Epithelial cell of proximal tubule (primary cell): ENCODE data around the gene MAOB. TPM values are rescaled to one million over a fixed set of nuclear protein-coding genes. Genes with fewer than 3 reads are reported as not detected.

Experiments used
- DNase-seq: peaks from one replicate; pipeline ENCODE4 v3.0.0-alpha.2; 2011; ENCODE audit warnings: low read depth
- H3K4me3 ChIP-seq: 2 replicates; pipeline ENCODE4 v1.5.1; 2011; ENCODE audit warnings: low read depth, mild to moderate bottlenecking, low read length
- total RNA-seq: library from RNA; depleted of rRNA; stranded (reverse); fragments of >200 nt; gene quantifications from 2 replicates; pipeline ENCODE4 v1.2.3, GENCODE V29; 2015
- TF ChIP-seq, protein P1 (sequence below): conservative IDR thresholded peaks from 2 replicates; pipeline ENCODE4 v1.5.1; 2012; ENCODE audit warnings: low read depth, mild to moderate bottlenecking, low read length

Gene MAOB
- total RNA-seq, 1 donor from 2014 or later = 1.9 TPM

DNA sequence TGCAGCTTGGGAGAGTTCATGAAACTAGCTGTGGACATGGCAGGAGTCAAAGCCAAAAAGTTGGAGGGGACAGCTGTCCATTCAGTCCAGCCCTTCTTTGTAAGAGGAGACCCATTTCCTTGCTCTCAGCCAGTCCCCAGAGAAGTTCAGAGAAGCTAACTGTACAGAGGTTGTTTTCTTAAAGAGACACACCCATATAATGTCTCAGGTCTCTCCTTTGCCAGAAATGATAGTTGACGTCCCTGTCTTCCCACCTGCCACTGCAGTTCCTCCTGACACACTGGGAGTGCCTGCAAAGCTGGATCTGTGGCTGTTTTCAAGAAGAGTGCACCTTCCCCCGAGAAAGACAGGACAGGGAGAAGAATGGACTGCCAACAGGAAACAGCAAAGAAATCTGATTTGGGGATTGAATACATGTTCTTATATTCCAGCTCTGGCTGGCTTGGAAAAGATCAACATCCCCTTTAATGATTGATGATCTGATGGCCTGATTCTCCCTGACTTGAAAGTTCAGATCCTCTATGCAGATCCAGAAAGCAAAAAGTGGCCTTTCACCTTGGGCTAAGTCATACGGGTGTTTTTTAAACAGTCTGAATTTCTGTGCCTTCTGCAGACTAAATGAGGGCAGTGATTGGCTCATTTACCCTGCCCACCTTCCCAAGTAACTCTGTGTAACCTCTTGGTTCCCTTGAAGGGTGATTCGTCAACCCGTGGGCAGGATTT lies 139.0 kb downstream of the MAOB start:
- TF ChIP-seq, protein P1, sequence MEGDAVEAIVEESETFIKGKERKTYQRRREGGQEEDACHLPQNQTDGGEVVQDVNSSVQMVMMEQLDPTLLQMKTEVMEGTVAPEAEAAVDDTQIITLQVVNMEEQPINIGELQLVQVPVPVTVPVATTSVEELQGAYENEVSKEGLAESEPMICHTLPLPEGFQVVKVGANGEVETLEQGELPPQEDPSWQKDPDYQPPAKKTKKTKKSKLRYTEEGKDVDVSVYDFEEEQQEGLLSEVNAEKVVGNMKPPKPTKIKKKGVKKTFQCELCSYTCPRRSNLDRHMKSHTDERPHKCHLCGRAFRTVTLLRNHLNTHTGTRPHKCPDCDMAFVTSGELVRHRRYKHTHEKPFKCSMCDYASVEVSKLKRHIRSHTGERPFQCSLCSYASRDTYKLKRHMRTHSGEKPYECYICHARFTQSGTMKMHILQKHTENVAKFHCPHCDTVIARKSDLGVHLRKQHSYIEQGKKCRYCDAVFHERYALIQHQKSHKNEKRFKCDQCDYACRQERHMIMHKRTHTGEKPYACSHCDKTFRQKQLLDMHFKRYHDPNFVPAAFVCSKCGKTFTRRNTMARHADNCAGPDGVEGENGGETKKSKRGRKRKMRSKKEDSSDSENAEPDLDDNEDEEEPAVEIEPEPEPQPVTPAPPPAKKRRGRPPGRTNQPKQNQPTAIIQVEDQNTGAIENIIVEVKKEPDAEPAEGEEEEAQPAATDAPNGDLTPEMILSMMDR = no peak
- peak overlapping the region; percentile 38 for H3K4me3 ChIP-seq
- DNase-seq = no peak

GRCh38 chrX:43741843-43742573 lies 140.2 kb downstream of the MAOB start:
- no peak for DNase-seq
- TF ChIP-seq, protein P1 = no peak
- no peak overlapping the region for H3K4me3 ChIP-seq

- TF ChIP-seq, protein P1 = no peak
- DNase-seq = no peak
- no peak overlapping the region for H3K4me3 ChIP-seq
These were observed 146.3 kb downstream of the MAOB start for GRCh38 chrX:43735957-43736356.

DNA sequence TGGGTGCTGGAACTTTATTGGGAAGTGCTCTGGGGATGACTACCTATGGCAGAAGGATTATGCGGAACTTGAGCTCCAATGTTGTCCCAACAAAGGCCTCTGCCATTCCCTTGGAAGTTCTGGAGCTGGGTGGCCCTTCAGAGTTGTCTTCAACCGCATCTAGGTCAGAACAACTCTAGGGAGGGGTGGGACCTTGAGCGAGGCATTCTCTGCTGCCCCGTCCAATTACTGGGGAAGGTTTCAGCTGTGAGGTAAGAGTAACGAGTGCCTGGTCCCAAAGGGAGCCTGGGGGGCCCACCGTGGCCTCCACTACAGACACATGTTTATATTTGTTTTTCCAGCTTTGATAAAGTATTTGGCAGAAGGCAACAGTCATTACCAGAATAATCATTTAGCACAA lies 146.7 kb downstream of the MAOB start:
- no peak overlapping the region for H3K4me3 ChIP-seq
- DNase-seq = no peak
- TF ChIP-seq, protein P1 = no peak

DNA sequence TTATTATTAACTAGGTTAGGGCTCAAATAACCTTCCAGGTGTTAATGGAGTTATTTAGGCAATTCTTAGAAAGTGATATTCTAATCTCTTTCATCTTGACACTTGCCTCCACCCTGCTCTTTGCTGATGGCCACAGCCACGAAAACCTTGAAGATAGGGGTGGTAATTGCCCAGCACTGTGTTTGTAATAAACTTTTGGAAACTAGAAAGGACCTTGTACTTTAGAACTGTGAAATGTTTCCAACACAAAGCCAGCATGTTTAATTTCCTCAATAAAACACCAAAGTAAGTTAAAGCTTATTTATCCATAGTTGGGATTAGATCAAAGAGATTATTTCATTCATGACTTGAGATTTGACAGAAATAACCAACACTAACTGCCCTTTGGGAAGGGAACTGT lies 147.8 kb downstream of the MAOB start:
- no peak for DNase-seq

DNA sequence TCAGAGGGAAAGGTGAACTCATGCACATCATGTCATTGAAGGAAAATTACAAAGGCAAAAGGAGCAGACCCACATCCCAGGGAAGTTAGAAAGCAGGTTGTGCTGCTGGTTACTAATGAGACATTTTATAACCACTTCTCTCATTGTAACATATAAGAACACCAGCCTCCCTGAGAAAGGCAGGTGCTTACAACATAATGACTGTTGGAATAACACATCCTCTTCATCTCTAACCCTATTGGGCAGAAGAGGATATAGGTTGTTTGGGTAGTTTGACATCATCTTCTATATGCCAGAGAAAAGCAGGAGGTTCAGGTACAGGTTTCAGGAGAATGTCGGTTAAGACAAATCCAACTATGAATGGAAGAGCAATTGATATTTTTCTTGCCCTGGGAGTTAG lies 148.6 kb downstream of the MAOB start:
- no peak for DNase-seq
- H3K4me3 ChIP-seq = no peak overlapping the region
- TF ChIP-seq, protein P1 = no peak

More for the DNA sequence above, 147.8 kb downstream of the MAOB start:
- TF ChIP-seq, protein P1 = no peak
- no peak overlapping the region for H3K4me3 ChIP-seq

DNA sequence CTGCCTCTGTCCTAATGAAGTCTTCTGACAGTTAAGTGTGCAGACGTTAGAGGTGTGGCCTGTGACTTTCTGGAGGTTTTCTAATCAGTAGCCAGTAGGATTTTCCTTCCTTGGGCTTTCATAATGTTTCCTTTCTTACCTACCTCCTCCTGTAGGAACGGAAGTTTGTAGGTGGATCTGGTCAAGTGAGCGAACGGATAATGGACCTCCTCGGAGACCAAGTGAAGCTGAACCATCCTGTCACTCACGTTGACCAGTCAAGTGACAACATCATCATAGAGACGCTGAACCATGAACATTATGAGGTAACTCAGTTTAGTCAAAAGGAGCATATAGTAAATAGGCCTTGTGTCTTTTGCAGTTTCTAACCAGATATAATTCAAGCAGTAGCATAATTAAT lies 151.2 kb downstream of the MAOB start:
- DNase-seq = no peak
- TF ChIP-seq, protein P1 = no peak
- H3K4me3 ChIP-seq = no peak overlapping the region
